GM19035 (cell line): ENCODE results near the gene MLYCD.
A peak's percentile ranks its signal among the peaks of the same experiment; 100 is the strongest.

Experiments used
- ATAC-seq: cut with Tn5 transposase; IDR thresholded peaks from one replicate; pipeline ENCODE4 v1.9.1; 2021; ENCODE audit not compliant: unreplicated experiment

Gene MLYCD

GRCh38 chr16:83898463-83899271 lies at the start of gene MLYCD:
TSS of gene MLYCD (plus strand) at chr16:83899115. CDS start at chr16:83899145, 30 bp downstream.
- ATAC-seq = peak; percentile 86

- ATAC-seq = no peak
These were observed 49.5 kb upstream of the MLYCD start for GRCh38 chr16:83849421-83849820.

- ATAC-seq = no peak
These were observed 48.0 kb upstream of the MLYCD start for GRCh38 chr16:83850947-83851346.

- no peak for ATAC-seq
These were observed 47.4 kb upstream of the MLYCD start for GRCh38 chr16:83851473-83851872.

- no peak for ATAC-seq
These were observed 46.1 kb upstream of the MLYCD start for GRCh38 chr16:83852774-83853173.

- no peak for ATAC-seq
These were observed 45.1 kb upstream of the MLYCD start for GRCh38 chr16:83853834-83854233.

- ATAC-seq = no peak
These were observed 44.5 kb upstream of the MLYCD start for GRCh38 chr16:83854420-83854819.

- no peak for ATAC-seq
These were observed 42.1 kb upstream of the MLYCD start for GRCh38 chr16:83856792-83857191.

GRCh38 chr16:83859265-83859664 lies 39.6 kb upstream of the MLYCD start:
- ATAC-seq = no peak

- ATAC-seq = no peak
These were observed 36.3 kb upstream of the MLYCD start for GRCh38 chr16:83862661-83863060.

GRCh38 chr16:83863682-83864081 lies 35.2 kb upstream of the MLYCD start:
- no peak for ATAC-seq

GRCh38 chr16:83870830-83871229 lies 28.1 kb upstream of the MLYCD start:
- ATAC-seq = no peak

GRCh38 chr16:83878838-83879237 lies 20.1 kb upstream of the MLYCD start:
- no peak for ATAC-seq

GRCh38 chr16:83882163-83882885 lies 16.6 kb upstream of the MLYCD start:
- ATAC-seq = no peak

GRCh38 chr16:83886199-83886971 lies 12.5 kb upstream of the MLYCD start:
- no peak for ATAC-seq

- ATAC-seq = no peak
These were observed 11.8 kb upstream of the MLYCD start for GRCh38 chr16:83887080-83887479.

GRCh38 chr16:83887564-83887963 lies 11.4 kb upstream of the MLYCD start:
- ATAC-seq = no peak

GRCh38 chr16:83888672-83889044 lies 10.3 kb upstream of the MLYCD start:
- no peak for ATAC-seq

- ATAC-seq = no peak
These were observed 8.6 kb upstream of the MLYCD start for GRCh38 chr16:83890359-83890758.

- ATAC-seq = no peak
These were observed 7.2 kb upstream of the MLYCD start for GRCh38 chr16:83891742-83892141.

GRCh38 chr16:83895243-83895642 lies 3.7 kb upstream of the MLYCD start:
- no peak for ATAC-seq

- no peak for ATAC-seq
These were observed 3.0 kb upstream of the MLYCD start for GRCh38 chr16:83895942-83896341.
